ENCODE measurements around the gene CFAP251. TPM values are rescaled to one million over a fixed set of nuclear protein-coding genes. Genes with fewer than 3 reads are reported as not detected.
"Not testable (repeated sequence)": the region's sequence is repeated elsewhere in the genome, so short reads cannot be mapped to it uniquely, and the experiment has no call there.

CFAP251 gene, protein sequence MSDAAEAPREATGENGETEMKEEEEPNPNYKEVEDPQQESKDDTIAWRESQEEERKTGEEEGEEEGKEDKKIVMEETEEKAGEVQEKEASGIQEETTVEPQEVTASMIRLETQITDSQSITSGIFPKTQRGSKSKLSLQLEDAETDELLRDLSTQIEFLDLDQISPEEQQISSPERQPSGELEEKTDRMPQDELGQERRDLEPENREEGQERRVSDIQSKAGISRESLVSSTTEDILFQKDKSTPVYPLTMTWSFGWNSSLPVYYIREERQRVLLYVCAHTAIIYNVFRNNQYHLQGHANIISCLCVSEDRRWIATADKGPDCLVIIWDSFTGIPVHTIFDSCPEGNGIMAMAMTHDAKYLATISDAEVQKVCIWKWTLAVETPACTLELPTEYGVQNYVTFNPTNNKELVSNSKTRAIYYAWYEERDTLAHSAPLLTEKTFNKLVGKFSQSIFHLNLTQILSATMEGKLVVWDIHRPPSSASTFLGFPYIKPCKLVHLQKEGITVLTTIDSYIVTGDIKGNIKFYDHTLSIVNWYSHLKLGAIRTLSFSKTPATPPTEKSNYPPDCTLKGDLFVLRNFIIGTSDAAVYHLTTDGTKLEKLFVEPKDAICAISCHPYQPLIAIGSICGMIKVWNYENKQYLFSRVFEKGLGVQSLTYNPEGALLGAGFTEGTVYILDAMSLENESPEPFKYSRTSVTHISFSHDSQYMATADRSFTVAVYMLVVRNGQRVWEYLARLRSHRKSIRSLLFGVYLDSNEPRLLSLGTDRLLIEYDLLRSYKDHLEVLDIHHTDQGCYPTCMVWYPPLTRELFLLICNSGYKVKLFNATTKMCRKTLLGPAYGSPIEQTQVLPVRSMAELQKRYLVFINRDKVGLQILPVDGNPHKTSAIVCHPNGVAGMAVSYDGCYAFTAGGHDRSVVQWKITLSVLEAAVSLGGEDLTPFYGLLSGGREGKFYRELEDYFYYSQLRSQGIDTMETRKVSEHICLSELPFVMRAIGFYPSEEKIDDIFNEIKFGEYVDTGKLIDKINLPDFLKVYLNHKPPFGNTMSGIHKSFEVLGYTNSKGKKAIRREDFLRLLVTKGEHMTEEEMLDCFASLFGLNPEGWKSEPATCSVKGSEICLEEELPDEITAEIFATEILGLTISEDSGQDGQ
- polyA plus RNA-seq (2011; rRNA removed): 1.3 and 1.5 TPM in 2 replicates
- 1.4 and 4.3 TPM in 2 replicates for polyA minus RNA-seq (2011; rRNA and poly(A)+ RNA removed)

DNA sequence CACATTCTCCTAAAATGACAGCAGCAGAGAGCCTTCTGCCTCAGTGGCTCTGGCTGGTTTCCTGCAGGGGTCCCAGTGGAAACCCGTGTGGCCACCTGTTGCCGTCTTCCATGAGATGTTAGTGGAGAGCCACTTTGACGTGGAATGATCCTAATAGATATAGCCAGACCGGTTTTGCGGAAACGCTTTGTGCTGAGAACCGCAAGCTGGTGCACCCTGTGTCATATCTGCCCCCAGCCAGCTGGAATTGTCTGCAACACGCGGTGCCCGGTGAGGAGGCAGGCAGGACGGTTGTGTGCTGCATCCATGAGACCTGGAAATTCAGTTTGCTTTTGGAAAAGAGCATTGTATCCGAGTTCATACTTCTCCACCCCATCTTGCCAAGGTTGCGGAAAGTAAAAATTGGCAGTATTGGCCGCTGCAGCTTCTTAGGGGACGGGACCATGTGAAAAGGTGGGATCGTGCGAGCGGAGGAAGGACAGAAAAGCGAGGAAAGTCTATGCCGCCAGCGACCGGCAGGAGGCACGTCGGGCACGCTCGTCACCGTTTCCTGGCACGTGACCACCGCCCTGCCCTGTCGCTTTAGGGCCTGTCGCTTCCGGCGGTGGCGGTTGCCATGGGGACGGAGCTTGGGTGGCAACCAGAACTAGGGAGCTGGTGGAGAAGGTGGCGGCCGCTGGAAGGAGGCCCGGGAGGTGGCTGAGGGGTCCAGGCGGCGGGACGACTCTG, at the start of gene CFAP251:
CFAP251 (plus strand) TSS at position 643 of the 729 bp plus-strand sequence. CDS start 2,714 bp downstream, outside the sequence.
- ChIA-PET POLR2A (no interaction called here), CTCF (interaction anchor here (0.6 to 1.4 kb wide), 6 partner anchors 10 to 208 kb away, joined by 3 to 6 read pairs (median 4); no protein-coding TSS in a partner anchor)
- TF ChIP-seq, protein P1, sequence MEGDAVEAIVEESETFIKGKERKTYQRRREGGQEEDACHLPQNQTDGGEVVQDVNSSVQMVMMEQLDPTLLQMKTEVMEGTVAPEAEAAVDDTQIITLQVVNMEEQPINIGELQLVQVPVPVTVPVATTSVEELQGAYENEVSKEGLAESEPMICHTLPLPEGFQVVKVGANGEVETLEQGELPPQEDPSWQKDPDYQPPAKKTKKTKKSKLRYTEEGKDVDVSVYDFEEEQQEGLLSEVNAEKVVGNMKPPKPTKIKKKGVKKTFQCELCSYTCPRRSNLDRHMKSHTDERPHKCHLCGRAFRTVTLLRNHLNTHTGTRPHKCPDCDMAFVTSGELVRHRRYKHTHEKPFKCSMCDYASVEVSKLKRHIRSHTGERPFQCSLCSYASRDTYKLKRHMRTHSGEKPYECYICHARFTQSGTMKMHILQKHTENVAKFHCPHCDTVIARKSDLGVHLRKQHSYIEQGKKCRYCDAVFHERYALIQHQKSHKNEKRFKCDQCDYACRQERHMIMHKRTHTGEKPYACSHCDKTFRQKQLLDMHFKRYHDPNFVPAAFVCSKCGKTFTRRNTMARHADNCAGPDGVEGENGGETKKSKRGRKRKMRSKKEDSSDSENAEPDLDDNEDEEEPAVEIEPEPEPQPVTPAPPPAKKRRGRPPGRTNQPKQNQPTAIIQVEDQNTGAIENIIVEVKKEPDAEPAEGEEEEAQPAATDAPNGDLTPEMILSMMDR (IDR thresholded peaks at IDR 0.05; ENCODE audit: insufficient read depth, low read depth, low read length): peak; percentile 57
- Histone ChIP-seq H3K4me3 (ENCODE audit: low read depth, low read length) (peak within 1 kb of the TSS; percentile 29), H3K27me3 (ENCODE audit: control insufficient read depth, insufficient read depth, low read length) (no peaks in the 10 kb centered on the region), H3K36me3 (ENCODE audit: control insufficient read depth, insufficient read depth, low read length) (peaks cover 4% of the 10 kb centered on the region)
- no peak for DNase-seq (ENCODE audit: low read depth)

DNA sequence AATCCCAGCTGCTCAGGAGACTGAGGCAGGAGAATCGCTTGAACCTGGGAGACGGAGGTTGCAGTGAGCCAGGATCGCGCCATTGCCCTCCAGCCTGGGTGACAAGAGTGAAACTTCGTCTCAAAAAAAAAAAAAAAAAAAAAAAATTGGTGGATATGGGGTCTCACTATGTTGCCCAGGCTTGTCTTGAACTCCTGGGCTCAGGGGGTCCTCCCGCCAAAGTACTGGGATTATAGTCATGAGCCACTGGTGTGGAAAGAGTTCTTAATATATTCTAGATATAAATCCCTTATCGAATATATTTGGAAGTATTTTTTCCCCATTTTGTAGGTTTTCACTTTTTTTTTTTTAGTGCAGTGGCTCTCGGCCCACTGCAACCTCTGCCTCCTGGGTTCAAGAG, 49.2 kb upstream of the CFAP251 start:
- H3K36me3 ChIP-seq (ENCODE audit: control insufficient read depth, insufficient read depth, low read length); H3K27me3 ChIP-seq (ENCODE audit: control insufficient read depth, insufficient read depth, low read length); POLR2A ChIA-PET; DNase-seq (ENCODE audit: low read depth); H3K4me3 ChIP-seq (ENCODE audit: low read depth, low read length): not testable (repeated sequence)
- CTCF ChIA-PET: interaction anchor here (1.5 kb wide), 1 partner anchor 75 kb away, joined by 3 read pairs; no protein-coding TSS in a partner anchor

DNA sequence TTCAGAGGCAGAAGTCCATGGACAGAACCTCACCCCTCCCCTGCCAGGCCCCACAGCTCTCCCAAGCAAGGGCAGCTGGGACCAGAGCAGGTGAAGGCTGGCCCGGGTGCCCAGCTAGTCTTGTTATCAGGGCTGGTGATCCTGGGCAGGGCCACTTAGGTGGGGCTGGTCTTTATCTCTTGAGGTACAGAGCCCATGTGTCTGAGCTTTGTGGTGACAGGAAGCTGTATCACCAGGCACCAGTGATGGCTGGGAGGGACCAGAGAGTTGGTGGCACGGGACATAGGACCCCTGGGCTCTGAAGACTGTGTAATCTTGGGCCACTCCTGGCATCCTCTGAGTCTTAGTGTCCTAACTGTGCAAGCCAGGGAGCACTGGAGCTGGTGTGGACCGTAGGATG, 46.9 kb upstream of the CFAP251 start:
- ChIA-PET POLR2A (no interaction called here), CTCF (interaction anchor here (0.8 to 0.9 kb wide), 2 partner anchors 76 to 1514 kb away, joined by 3 read pairs; no protein-coding TSS in a partner anchor)
- H3K27me3 ChIP-seq (ENCODE audit: control insufficient read depth, insufficient read depth, low read length): no peaks in the 10 kb centered on the region
- no peak for DNase-seq (ENCODE audit: low read depth)
- TF ChIP-seq, protein P1 (IDR thresholded peaks at IDR 0.05; ENCODE audit: insufficient read depth, low read depth, low read length): no peak
- H3K36me3 ChIP-seq (ENCODE audit: control insufficient read depth, insufficient read depth, low read length): no peaks in the 10 kb centered on the region
- no peak overlapping the region for H3K4me3 ChIP-seq (ENCODE audit: low read depth, low read length)

DNA sequence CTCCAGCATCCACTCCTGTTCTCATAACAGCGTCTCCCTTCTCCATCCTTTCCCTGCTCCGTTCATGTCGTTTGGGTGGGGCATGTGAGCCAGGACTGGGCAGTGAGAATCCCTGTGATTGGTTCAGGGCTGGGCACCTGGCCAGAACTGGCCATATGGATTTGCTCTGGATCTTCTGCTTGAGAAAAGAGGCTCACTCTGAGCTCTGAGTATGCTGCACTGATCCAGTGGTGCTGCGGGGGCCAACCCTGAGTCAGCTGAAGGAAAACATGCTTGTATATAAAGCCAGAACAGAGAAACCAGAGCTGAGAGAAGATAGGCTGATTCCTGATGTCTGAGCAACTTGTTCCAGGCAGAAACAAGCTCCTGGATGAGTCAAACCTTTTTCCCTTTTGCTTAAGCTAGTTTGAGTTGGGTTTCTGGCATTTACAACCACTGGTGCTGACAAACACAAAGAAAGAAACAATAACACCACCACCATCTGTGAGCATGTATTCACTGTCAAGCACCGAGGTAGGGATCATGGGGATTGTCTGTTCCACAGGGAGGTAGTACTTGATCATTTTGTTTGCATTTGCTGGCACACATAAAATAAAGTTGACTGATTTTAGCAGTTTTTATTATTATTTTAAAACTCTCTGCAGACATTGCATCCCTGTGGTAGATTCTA, 45.7 kb upstream of the CFAP251 start:
- Histone ChIP-seq H3K27me3 (ENCODE audit: control insufficient read depth, insufficient read depth, low read length) (no peaks in the 10 kb centered on the region), H3K4me3 (ENCODE audit: low read depth, low read length) (no peak overlapping the region), H3K36me3 (ENCODE audit: control insufficient read depth, insufficient read depth, low read length) (no peaks in the 10 kb centered on the region)
- POLR2A ChIA-PET: interaction anchor here (1.1 kb wide), 1 partner anchor 16 kb away, joined by 3 read pairs; the partner anchor contains the start of gene PSMD9
- DNase-seq (ENCODE audit: low read depth): peak; percentile 77
- TF ChIP-seq, protein P1 (IDR thresholded peaks at IDR 0.05; ENCODE audit: insufficient read depth, low read depth, low read length): no peak
- CTCF ChIA-PET: interaction anchor here (1.1 to 2.1 kb wide), 3 partner anchors 16 to 78 kb away, joined by 3 to 11 read pairs (median 7); partner anchors contain the start of genes PSMD9 and RHOF

All from BJ (cell line).